Activated naive CD8-positive, alpha-beta T cell (primary cell): ENCODE measurements around the gene SERPINA7.
"Not testable (repeated sequence)": the region's sequence is repeated elsewhere in the genome, so short reads cannot be mapped to it uniquely, and the experiment has no call there.

ENCODE experiments used
- H3K27ac Mint-ChIP-seq: one replicate; pipeline ENCODE4 v1.8.0; 2021; ENCODE audit warnings: mixed read lengths
- H3K27me3 Mint-ChIP-seq: one replicate; pipeline ENCODE4 v1.8.0; 2021; ENCODE audit warnings: mixed read lengths
- H3K36me3 Mint-ChIP-seq: one replicate; pipeline ENCODE4 v1.8.0; 2021; ENCODE audit warnings: mixed read lengths
- H3K4me1 Mint-ChIP-seq: one replicate; pipeline ENCODE4 v1.8.0; 2021; ENCODE audit warnings: low read depth, mixed read lengths
- H3K4me3 Mint-ChIP-seq: one replicate; pipeline ENCODE4 v1.8.0; 2021; ENCODE audit warnings: mild to moderate bottlenecking, mixed read lengths
- H3K9me3 Mint-ChIP-seq: one replicate; pipeline ENCODE4 v1.8.0; 2021; ENCODE audit warnings: low read depth, mixed read lengths

SERPINA7 gene

GRCh38 chrX:106038625-106039024, at the start of gene SERPINA7:
Gene SERPINA7 (minus strand): TSS chrX:106038727. CDS start chrX:106037058, 1,669 bp downstream.
- Mint-ChIP-seq H3K4me3 (no peak within 1 kb of the TSS), H3K36me3 (no peaks in the 10 kb centered on the region), H3K4me1 (no peaks in the 10 kb centered on the region)

GRCh38 chrX:106069048-106069447, 30.5 kb upstream of the SERPINA7 start:
- Mint-ChIP-seq H3K27me3 (no peaks in the 10 kb centered on the region), H3K36me3 (no peaks in the 10 kb centered on the region), H3K27ac (no peak overlapping the region), H3K4me3 (no peak overlapping the region), H3K4me1 (no peaks in the 10 kb centered on the region), H3K9me3 (peaks cover 10% of the 10 kb centered on the region)

More at GRCh38 chrX:106038625-106039024, at the start of gene SERPINA7:
- no peaks in the 10 kb centered on the region for H3K27me3 Mint-ChIP-seq
- no peak within 1 kb of the TSS for H3K27ac Mint-ChIP-seq
- H3K9me3 Mint-ChIP-seq: no peaks in the 10 kb centered on the region

DNA sequence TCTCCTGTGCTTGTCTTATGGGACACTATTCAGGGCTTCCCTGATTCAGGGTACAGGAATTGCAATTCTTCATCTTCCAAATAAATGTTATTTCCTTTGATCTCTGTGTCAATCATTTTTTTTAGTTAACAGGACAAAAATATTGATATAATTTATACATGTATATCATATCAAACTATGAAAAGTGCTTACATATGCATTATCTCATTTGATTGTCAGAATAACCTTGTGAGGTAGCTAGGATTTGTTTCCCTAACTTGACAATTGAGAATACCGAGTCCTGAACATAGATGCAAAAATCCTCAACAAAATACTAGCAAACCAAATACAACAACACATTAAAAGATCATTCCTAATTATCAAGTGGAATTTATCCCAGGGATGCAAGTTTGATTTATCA, 11.5 kb upstream of the SERPINA7 start:
- no peaks in the 10 kb centered on the region for H3K36me3 Mint-ChIP-seq
- H3K4me3 Mint-ChIP-seq: no peak overlapping the region
- H3K9me3 Mint-ChIP-seq: no peaks in the 10 kb centered on the region
- no peaks in the 10 kb centered on the region for H3K27me3 Mint-ChIP-seq
- H3K27ac Mint-ChIP-seq: no peak overlapping the region
- no peaks in the 10 kb centered on the region for H3K4me1 Mint-ChIP-seq

- H3K4me3 Mint-ChIP-seq: no peak overlapping the region
- H3K27ac Mint-ChIP-seq: no peak overlapping the region
- H3K36me3 Mint-ChIP-seq: no peaks in the 10 kb centered on the region
- no peaks in the 10 kb centered on the region for H3K9me3 Mint-ChIP-seq
- no peaks in the 10 kb centered on the region for H3K27me3 Mint-ChIP-seq
- no peaks in the 10 kb centered on the region for H3K4me1 Mint-ChIP-seq
Observed at GRCh38 chrX:106042296-106042695, 3.8 kb upstream of the SERPINA7 start.

GRCh38 chrX:106040861-106041260, 2.3 kb upstream of the SERPINA7 start:
- Mint-ChIP-seq H3K36me3 (no peaks in the 10 kb centered on the region), H3K9me3 (no peaks in the 10 kb centered on the region), H3K27me3 (no peaks in the 10 kb centered on the region), H3K4me1 (no peaks in the 10 kb centered on the region), H3K4me3 (no peak overlapping the region), H3K27ac (no peak overlapping the region)

GRCh38 chrX:106039920-106040319, 1.4 kb upstream of the SERPINA7 start:
- H3K4me3 Mint-ChIP-seq: no peak overlapping the region
- H3K36me3 Mint-ChIP-seq: no peaks in the 10 kb centered on the region
- no peaks in the 10 kb centered on the region for H3K4me1 Mint-ChIP-seq
- H3K9me3 Mint-ChIP-seq: no peaks in the 10 kb centered on the region
- H3K27ac Mint-ChIP-seq: no peak overlapping the region
- no peaks in the 10 kb centered on the region for H3K27me3 Mint-ChIP-seq

GRCh38 chrX:106037835-106038473, 573 bp downstream of the SERPINA7 start:
- no peaks in the 10 kb centered on the region for H3K27me3 Mint-ChIP-seq
- H3K4me1 Mint-ChIP-seq: no peaks in the 10 kb centered on the region
- no peak overlapping the region for H3K4me3 Mint-ChIP-seq
- H3K27ac Mint-ChIP-seq: no peak overlapping the region
- no peaks in the 10 kb centered on the region for H3K36me3 Mint-ChIP-seq
- no peaks in the 10 kb centered on the region for H3K9me3 Mint-ChIP-seq

DNA sequence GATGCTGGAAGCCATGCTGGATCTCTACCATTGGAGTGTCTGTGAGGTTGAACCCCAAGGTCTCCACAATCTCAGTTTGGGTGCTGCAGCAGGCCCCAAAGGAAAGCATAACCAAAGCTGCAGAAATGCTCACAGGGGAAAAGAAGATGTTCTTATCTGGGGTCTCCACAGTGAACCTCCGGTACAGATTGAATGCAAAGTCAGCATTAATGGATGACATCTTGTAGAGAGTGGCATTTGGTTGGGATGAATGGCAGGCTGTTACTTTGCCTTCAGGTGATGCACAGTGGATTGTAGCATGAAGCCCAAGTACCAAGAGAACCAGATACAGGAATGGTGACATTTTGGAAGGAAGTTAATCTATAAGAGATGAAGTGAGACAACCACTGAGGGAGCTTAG, 1.8 kb downstream of the SERPINA7 start:
- H3K4me3 Mint-ChIP-seq: no peak overlapping the region

GRCh38 chrX:106035064-106035463, 3.5 kb downstream of the SERPINA7 start:
- H3K27ac Mint-ChIP-seq: no peak overlapping the region
- no peaks in the 10 kb centered on the region for H3K27me3 Mint-ChIP-seq
- H3K4me1 Mint-ChIP-seq: no peaks in the 10 kb centered on the region
- H3K9me3 Mint-ChIP-seq: no peaks in the 10 kb centered on the region
- no peaks in the 10 kb centered on the region for H3K36me3 Mint-ChIP-seq
- H3K4me3 Mint-ChIP-seq: no peak overlapping the region

More for the DNA sequence above, 1.8 kb downstream of the SERPINA7 start:
- no peaks in the 10 kb centered on the region for H3K4me1 Mint-ChIP-seq
- no peaks in the 10 kb centered on the region for H3K27me3 Mint-ChIP-seq
- no peaks in the 10 kb centered on the region for H3K36me3 Mint-ChIP-seq
- no peak overlapping the region for H3K27ac Mint-ChIP-seq
- H3K9me3 Mint-ChIP-seq: no peaks in the 10 kb centered on the region

GRCh38 chrX:106023947-106024346, 14.6 kb downstream of the SERPINA7 start:
- Mint-ChIP-seq H3K27me3 (no peaks in the 10 kb centered on the region), H3K36me3 (no peaks in the 10 kb centered on the region), H3K9me3 (no peaks in the 10 kb centered on the region), H3K27ac (no peak overlapping the region), H3K4me3 (no peak overlapping the region), H3K4me1 (no peaks in the 10 kb centered on the region)

- Mint-ChIP-seq H3K36me3 (no peaks in the 10 kb centered on the region), H3K27ac (no peak overlapping the region), H3K27me3 (no peaks in the 10 kb centered on the region), H3K9me3 (no peaks in the 10 kb centered on the region), H3K4me3 (no peak overlapping the region), H3K4me1 (no peaks in the 10 kb centered on the region)
Observed at GRCh38 chrX:106022238-106022637, 16.3 kb downstream of the SERPINA7 start.

GRCh38 chrX:106014119-106014775, 24.3 kb downstream of the SERPINA7 start:
- H3K36me3 Mint-ChIP-seq: no peaks in the 10 kb centered on the region

DNA sequence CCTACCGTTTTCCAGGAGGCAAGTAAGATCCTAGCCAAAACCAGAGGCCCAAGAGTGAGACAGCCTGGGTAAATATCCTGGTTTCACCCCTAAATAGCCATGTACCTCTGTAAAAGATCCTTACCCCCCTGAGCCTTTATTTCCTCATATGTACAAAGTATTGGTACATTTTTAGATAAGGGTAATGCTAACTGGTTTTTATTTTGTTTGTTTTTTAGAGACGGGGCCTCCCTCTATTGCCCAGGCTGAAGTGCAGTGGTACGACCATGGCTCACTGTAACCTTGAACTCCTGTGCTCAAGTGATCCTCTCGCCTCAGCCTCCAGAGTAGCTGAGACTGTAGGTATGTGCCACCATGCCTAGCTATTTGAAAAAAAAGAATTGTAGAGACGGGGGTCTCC, 29.4 kb downstream of the SERPINA7 start:
- no peaks in the 10 kb centered on the region for H3K4me1 Mint-ChIP-seq
- H3K27me3 Mint-ChIP-seq: no peaks in the 10 kb centered on the region
- H3K4me3 Mint-ChIP-seq: no peak overlapping the region
- no peaks in the 10 kb centered on the region for H3K36me3 Mint-ChIP-seq
- no peaks in the 10 kb centered on the region for H3K9me3 Mint-ChIP-seq
- no peak overlapping the region for H3K27ac Mint-ChIP-seq

More at GRCh38 chrX:106014119-106014775, 24.3 kb downstream of the SERPINA7 start:
- Mint-ChIP-seq H3K4me3 (no peak overlapping the region), H3K9me3 (no peaks in the 10 kb centered on the region), H3K4me1 (no peaks in the 10 kb centered on the region), H3K27me3 (no peaks in the 10 kb centered on the region), H3K27ac (no peak overlapping the region)

DNA sequence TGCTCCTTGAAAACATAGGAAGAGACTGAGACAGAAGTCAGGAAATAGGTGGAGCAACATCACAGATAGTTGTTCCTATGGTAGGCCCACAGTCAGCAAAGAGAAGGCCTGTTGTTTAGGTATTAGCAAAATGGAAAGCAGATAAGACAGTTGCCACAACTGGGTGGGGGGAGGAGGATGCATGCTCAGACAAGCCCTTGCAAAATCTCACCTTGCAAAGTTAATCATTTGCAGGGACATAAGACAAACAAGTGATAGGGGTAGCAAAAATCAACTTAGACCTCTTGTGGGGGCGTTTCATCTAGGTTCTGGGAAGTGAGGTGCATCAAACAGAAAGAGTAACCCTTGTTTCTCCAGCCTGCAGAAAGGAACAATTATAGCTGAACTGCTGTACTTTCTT, 30.7 kb downstream of the SERPINA7 start:
- Mint-ChIP-seq H3K27me3 (no peaks in the 10 kb centered on the region), H3K36me3 (no peaks in the 10 kb centered on the region)

DNA sequence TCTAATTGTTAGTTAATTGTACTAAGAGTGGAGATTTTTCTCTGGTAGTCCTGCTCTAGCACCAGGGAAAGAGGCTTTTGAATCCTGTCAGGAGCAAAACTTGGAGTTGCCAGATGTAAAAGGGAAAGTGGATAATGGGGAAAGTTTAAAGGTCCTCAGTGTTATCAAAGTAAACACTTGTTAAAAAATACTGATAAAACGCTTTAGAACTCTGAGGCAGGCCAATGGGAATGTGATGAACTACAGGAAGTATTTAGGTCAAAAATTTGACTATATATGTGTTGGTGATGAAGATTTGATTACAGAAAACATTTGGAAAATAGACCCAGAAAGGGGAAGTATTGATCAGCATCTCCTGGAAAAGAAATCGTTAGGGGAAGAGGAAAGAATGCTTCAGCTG, 32.8 kb downstream of the SERPINA7 start:
- Mint-ChIP-seq H3K4me3 (no peak overlapping the region), H3K4me1 (no peaks in the 10 kb centered on the region), H3K36me3 (no peaks in the 10 kb centered on the region), H3K27me3 (no peaks in the 10 kb centered on the region), H3K27ac (no peak overlapping the region), H3K9me3 (no peaks in the 10 kb centered on the region)

More for the DNA sequence above, 30.7 kb downstream of the SERPINA7 start:
- H3K27ac Mint-ChIP-seq: no peak overlapping the region
- no peaks in the 10 kb centered on the region for H3K9me3 Mint-ChIP-seq
- no peak overlapping the region for H3K4me3 Mint-ChIP-seq
- no peaks in the 10 kb centered on the region for H3K4me1 Mint-ChIP-seq

GRCh38 chrX:106000609-106001008, 37.9 kb downstream of the SERPINA7 start:
- H3K27me3 Mint-ChIP-seq, H3K36me3 Mint-ChIP-seq, H3K9me3 Mint-ChIP-seq, H3K27ac Mint-ChIP-seq, H3K4me3 Mint-ChIP-seq, H3K4me1 Mint-ChIP-seq: not testable (repeated sequence)
